GM19238 (cell line): ENCODE data around the gene BPGM.
A peak's percentile ranks its signal among the peaks of the same experiment; 100 is the strongest.

ENCODE experiments used
- DNase-seq: peaks from one replicate; pipeline ENCODE4 v3.0.0; 2011; ENCODE audit warnings: low spot score; ENCODE audit not compliant: insufficient read length

The BPGM gene

GRCh38 chr7:134646425-134647305 lies at the start of gene BPGM:
Gene BPGM (plus strand): TSS chr7:134646853. CDS start chr7:134661508, 14,655 bp downstream.
- DNase-seq, result peak; percentile 78

- no peak for DNase-seq
These were observed 47.3 kb upstream of the BPGM start for GRCh38 chr7:134599371-134599770.

- no peak for DNase-seq
These were observed 45.2 kb upstream of the BPGM start for GRCh38 chr7:134601459-134601858.

GRCh38 chr7:134602881-134603451 lies 43.7 kb upstream of the BPGM start:
- DNase-seq, result no peak

- peak; percentile 39 for DNase-seq
These were observed 40.4 kb upstream of the BPGM start for GRCh38 chr7:134605978-134606923.

- no peak for DNase-seq
These were observed 35.0 kb upstream of the BPGM start for GRCh38 chr7:134611611-134612151.

- no peak for DNase-seq
These were observed 34.5 kb upstream of the BPGM start for GRCh38 chr7:134612197-134612596.

- DNase-seq, result no peak
These were observed 32.9 kb upstream of the BPGM start for GRCh38 chr7:134613623-134614347.

GRCh38 chr7:134616611-134617010 lies 30.0 kb upstream of the BPGM start:
- DNase-seq, result no peak

- DNase-seq, result no peak
These were observed 27.7 kb upstream of the BPGM start for GRCh38 chr7:134618756-134619530.

- DNase-seq, result no peak
These were observed 26.9 kb upstream of the BPGM start for GRCh38 chr7:134619627-134620331.

GRCh38 chr7:134622303-134622995 lies 24.2 kb upstream of the BPGM start:
- no peak for DNase-seq

- DNase-seq, result no peak
These were observed 23.5 kb upstream of the BPGM start for GRCh38 chr7:134623193-134623592.

- no peak for DNase-seq
These were observed 21.1 kb upstream of the BPGM start for GRCh38 chr7:134625550-134625949.

- DNase-seq, result no peak
These were observed 19.4 kb upstream of the BPGM start for GRCh38 chr7:134627109-134627774.

GRCh38 chr7:134627775-134628153 lies 18.9 kb upstream of the BPGM start:
- DNase-seq, result no peak

GRCh38 chr7:134629445-134629844 lies 17.2 kb upstream of the BPGM start:
- DNase-seq, result no peak

- no peak for DNase-seq
These were observed 16.4 kb upstream of the BPGM start for GRCh38 chr7:134630237-134630636.
